Measurements from ENCODE around the gene ADGRL2.

The ADGRL2 gene

DNA sequence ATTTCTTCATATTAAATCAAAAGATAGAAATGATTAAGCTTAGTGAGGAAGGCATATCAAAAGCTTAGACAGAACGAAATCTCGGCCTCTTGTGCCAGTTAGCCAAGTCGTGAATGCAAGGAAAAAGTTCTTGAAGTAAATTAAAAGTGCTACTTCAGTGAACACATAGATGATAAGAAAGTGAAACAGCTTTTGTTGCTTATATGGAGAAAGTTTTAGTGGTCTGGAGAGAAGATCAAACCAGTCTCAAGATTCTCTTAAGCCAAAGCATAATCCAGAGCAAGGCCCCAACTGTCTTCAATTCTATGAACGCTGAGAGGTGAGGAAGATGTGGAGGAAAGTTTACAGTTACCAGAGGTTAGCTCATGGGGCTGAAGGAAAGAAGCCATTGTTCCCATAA is 88.4 kb downstream of the ADGRL2 start:
- TF ChIP-seq, protein P1, sequence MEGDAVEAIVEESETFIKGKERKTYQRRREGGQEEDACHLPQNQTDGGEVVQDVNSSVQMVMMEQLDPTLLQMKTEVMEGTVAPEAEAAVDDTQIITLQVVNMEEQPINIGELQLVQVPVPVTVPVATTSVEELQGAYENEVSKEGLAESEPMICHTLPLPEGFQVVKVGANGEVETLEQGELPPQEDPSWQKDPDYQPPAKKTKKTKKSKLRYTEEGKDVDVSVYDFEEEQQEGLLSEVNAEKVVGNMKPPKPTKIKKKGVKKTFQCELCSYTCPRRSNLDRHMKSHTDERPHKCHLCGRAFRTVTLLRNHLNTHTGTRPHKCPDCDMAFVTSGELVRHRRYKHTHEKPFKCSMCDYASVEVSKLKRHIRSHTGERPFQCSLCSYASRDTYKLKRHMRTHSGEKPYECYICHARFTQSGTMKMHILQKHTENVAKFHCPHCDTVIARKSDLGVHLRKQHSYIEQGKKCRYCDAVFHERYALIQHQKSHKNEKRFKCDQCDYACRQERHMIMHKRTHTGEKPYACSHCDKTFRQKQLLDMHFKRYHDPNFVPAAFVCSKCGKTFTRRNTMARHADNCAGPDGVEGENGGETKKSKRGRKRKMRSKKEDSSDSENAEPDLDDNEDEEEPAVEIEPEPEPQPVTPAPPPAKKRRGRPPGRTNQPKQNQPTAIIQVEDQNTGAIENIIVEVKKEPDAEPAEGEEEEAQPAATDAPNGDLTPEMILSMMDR (conservative IDR thresholded peaks at IDR 0.05; ENCODE audit: low read length) = no peak
- DNase-seq (ENCODE audit: low read depth) = no peak
- no peak overlapping the region for H3K4me3 ChIP-seq (ENCODE audit: low read length)

DNA sequence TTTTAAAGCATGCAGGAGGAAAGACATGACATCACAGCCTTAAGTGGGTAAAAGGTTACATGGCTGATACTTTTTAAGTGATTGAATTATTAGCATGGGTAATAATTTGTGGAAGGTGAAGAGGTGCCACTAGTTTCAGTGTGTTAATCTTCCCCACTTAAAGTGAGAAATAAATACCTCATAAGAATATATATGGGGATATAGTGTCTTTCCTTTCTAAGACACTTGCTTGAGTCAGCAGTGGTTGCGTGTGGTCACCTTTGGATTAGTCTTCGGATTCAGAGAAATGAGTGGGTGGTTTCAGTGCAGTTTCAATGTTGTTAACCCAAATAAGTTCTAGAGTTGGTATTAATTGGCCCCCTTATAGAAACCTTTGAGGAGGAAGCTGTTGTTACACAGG is 94.1 kb downstream of the ADGRL2 start:
- no peak overlapping the region for H3K4me3 ChIP-seq (ENCODE audit: low read length)
- no peak for DNase-seq (ENCODE audit: low read depth)
- TF ChIP-seq, protein P1 (conservative IDR thresholded peaks at IDR 0.05; ENCODE audit: low read length) = no peak

DNA sequence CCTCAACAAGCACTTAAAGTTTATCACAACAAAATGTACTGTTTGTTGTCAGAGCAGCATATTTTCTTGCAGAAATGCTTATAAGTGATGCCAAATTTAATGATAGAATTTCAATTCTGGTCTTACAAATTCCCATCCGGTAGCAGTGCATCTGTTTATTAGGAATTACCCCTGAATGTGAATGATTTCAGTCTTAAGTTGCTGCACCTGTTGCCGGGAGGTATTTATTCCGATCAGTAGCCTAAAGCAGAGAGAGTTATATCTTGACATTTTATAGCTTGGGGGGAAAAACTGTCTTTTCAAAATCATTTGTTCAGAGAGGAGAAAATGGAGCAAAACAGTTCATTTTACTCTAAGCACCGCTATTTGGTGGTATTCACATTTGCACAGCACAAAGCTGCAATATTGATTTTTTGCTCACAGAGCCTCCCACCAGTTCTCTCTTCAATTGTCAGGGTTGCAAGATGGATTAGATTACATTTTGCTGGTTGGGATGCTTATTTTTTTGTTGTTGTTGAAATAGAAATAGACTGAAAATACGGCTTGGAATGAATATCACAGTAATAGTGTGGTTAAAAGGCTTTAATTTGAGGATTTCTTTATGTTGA is 98.6 kb downstream of the ADGRL2 start:
- TF ChIP-seq, protein P1 (conservative IDR thresholded peaks at IDR 0.05; ENCODE audit: low read length) = no peak
- no peak overlapping the region for H3K4me3 ChIP-seq (ENCODE audit: low read length)
- no peak for DNase-seq (ENCODE audit: low read depth)

DNA sequence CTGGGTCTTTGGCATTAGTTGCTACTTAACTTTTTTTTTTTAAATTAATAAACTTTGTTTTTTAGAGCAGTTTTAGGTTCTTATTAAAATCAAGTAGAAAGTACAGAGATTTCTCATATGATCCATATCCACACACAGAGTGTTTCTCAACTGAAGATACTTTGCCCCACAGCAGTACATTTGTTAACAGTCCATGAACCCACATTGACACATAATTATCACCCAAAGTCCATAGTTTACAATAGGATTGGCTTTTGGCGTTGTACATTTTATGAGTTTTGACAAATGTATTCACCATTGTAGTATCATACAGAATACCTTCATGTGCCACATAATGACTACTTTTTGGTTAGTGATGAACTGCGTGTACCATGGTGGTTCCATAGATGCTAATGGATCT is 106.8 kb downstream of the ADGRL2 start:
- no peak for DNase-seq (ENCODE audit: low read depth)
- H3K4me3 ChIP-seq (ENCODE audit: low read length) = no peak overlapping the region
- TF ChIP-seq, protein P1 (conservative IDR thresholded peaks at IDR 0.05; ENCODE audit: low read length) = no peak

DNA sequence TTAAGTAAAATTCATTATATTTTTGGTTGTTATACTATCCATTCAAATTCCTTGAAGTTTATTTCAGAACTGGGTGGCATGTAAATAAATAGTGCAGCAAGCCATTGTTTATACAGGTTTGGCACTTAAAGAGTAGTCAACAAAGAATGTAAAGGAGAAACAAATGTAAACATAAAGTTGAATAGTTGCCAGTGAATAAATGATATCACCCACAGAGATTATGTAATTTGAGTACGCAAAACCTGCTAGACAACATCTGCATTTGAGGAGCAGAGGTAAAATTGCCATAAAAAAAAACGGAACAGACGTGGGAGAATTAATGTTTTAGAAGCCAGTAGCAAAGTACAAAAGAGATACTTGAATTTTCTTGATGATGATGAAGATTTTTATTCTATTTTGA is 111.6 kb downstream of the ADGRL2 start:
- TF ChIP-seq, protein P1 (conservative IDR thresholded peaks at IDR 0.05; ENCODE audit: low read length) = no peak
- DNase-seq (ENCODE audit: low read depth) = no peak

DNA sequence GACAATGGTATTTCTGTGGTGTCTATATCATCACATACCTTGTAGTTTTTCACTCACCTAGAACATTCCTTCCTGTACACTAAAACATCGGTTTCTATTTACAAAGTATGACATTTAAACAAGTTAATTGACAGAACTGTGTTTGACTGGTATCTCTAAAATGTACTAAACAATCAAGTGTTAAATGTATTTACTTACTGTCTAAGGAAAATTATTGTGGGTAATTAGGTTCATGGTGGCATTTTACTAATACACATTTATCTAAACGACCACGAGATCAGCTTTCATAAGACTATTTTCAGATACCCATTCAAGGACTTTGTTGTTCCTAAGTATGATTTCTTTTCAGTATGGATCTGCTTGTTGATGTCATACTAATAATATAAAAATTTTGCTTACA is 115.2 kb downstream of the ADGRL2 start:
- TF ChIP-seq, protein P1 (conservative IDR thresholded peaks at IDR 0.05; ENCODE audit: low read length) = no peak
- DNase-seq (ENCODE audit: low read depth) = no peak
- H3K4me3 ChIP-seq (ENCODE audit: low read length) = no peak overlapping the region

More for the DNA sequence above, 111.6 kb downstream of the ADGRL2 start:
- no peak overlapping the region for H3K4me3 ChIP-seq (ENCODE audit: low read length)

DNA sequence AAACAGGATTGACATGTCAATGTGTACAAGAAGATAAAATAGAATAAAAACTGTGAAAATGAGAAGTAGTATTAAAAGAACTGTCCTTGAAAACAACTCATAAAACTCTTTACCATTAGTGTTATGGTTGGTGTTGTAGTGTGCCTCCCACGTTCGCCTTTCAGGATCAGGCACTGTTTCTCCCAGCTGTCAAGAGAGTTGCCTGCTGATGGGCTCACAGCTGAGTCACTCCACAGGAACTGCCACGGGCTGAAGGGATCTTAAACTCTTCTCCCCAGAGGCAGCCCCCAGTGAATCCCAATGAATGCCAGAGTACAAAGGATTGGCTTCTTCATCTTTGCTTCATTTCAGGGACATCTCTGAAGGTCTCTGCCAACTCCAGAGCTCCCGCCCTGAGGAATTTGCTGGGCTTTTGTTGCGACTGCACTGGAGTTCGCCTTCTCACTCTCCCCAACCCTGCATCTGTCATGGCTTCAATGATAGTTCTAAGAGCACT is 119.6 kb downstream of the ADGRL2 start:
- DNase-seq (ENCODE audit: low read depth) = peak; percentile 9
- H3K4me3 ChIP-seq (ENCODE audit: low read length) = no peak overlapping the region
- TF ChIP-seq, protein P1 (conservative IDR thresholded peaks at IDR 0.05; ENCODE audit: low read length) = no peak

All from AG10803 (cell line).